Mesenteric fat pad (tissue), 1 donor: ENCODE results near the gene PLD3. TPM values are rescaled to one million over a fixed set of nuclear protein-coding genes. Genes with fewer than 3 reads are reported as not detected.

Experiments used
- DNase-seq: peaks from one replicate; pipeline ENCODE4 v3.0.0-alpha.2; 2020; ENCODE audit warnings: low spot score
- total RNA-seq: library from RNA; stranded (reverse); fragmentation: NEBNext Ultra II Directional; extraction: Animal tissue kit (Norgen Biotek cat#: 25700); gene quantifications from one replicate; pipeline ENCODE4 v1.2.1, GENCODE V29; 2021
- donor health status: DM: yes; HTN: yes; CAD: no.

The PLD3 gene
- total RNA-seq, 1 donor from 2014 or later = 275 TPM

DNA sequence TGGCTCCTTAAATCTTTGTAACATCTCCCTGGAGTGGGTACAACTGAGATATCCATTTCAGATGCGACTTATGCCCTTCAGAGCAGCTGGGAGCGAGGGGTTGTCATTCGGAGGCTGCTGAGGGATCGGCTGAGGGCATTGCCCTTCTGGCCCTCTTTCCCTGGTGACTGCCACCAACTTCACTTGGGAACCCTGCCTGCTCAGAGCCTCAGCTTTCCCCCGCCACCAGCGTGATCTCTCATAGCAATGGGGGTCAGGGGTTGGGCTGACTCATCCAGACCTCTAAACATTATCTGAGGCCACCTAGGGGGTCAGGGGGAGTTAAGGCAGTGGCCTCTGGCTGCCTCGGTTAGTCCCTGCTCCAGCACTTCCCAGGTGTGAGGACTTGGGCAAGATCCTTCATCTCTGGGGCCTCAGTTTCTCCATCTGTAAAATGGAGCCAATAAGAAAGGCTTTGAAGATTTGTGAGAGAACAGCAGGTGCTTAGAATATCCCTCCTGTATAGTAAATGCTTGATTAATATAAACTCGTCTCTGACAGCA is 63.5 kb downstream of the PLD3 start:
- no peak for DNase-seq

DNA sequence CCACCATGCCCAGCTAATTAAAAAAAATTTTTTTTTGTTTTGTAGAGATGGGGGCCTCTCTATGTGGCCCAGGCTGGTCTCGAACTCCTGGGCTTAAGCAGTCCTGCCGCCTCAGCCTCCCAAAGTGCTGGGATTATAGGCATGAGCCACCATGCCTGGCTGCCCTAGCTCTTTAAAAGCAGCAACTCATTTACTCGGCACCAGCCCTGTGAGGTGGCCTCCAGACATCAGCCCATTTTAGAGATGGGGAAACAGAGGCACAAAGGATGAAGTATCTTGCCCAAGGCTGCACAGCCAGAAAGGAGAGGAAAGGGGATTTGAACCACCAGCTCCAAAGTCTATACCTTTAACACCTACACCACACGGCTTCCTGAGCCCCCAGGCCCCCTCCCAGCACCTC is 64.4 kb downstream of the PLD3 start:
- DNase-seq = no peak

DNA sequence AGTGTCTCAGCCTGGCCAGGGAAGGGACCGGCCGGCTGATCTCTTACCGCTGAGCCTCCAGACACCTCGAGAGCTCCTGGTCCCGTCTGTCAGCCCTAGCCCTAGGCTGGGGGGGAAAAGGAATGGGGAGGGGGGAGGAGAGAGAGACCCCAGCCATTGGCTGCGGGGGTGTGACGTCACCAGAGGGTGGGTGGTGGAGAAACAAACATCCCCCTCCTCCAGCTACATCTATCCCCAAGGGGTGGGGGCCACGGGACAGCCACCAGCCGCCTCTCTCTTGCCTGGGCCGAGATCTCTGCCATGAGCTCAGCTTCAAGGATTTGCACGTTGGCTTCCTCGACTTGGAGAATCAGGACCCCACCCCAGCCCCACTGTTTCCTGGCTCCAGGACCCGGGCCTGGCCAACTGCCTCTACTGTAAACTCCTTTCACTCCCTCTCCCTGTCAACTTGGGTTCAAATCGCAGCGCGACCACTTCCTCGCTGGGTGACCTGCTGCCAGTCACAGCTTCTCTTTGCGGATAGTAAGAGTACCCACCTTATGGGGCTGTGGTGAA is 64.9 kb downstream of the PLD3 start, which contains the start of gene PRX:
TSS of gene PRX (minus strand) at position 88 of the 555 bp plus-strand sequence. CDS start 5,446 bp downstream, outside the sequence.
- DNase-seq = no peak

DNA sequence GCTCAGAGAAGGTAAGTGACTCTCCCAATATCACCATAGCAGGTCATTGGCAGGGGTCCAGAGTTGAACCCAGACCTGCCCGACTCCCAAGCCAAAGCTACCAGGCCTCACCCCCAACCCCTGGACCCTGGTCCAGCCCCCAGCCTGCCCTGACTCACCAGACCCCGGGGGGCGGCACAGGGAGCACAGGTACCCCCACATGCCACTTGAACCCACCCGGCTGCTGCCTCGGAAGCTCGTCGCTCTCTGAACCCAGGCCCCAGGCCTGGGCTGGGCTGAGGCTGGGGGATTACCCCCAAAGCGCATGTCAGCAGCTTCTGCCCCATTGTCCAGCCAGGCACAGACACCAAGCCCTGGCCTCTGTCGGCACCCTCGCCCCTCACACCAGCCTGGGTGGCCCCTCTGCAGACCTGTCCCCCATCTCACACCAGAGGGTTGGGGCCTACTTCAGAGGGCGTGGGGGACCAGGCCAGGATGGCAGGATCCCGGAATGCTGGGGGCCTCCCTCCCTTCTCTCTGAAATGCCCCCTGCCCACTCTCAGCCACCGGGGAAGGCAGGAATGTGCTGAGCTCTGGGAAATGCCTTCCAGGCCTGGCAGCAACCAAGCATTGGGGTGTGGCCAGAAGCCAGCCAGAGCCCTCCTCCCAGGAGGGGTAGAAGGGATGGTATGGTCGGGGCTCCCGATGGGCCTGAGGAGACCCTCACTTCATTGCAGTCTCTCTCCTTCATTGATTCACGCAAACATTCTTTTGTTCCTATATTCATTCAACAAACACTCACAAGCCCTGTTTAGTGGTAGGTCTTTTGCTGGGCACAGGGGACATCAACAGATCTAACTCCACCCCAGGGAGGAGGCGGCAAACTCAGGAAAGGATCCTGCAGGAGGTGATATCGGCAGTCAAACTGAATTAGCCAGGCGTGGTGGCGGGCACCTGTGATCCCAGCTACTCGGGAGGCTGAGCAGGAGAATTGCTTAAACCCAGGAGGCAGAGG is 66.3 kb downstream of the PLD3 start:
- DNase-seq = no peak

GRCh38 chr19:40415768-40416167 is 67.3 kb downstream of the PLD3 start:
- DNase-seq = no peak

DNA sequence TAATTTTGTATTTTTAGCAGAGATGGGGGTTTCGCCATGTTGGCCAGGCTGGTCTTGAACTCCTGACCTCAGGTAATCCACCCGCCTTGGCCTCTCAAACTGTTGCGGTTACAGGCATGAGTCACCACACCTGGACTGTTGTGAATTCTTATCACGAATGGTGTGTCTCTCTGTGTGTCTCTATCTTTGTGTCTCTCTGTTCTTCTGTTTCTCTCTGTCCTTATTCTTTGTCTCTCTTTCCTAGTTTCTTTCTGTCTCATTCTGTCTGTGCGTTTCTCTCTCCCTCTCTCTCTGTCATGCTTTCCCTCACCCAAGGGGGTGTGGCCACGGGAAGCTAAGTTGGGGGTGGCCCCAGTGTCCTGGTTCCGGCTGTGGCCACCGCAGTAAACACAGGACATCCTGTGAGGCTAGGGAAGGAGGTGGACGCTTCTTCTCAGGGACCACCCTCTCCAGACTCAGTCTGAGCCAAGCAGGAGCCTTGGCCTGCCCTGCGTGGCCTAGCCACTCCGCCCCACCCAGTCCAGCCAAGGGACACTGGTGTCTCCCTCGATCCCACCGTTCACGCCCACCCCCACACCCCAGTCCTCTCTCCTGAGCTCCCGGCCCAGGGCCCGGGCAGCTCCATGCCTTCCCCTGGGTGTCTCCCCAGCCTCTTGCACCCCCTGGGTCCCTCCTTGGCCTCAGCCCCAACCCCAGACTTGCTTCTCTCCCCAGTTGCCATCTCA is 68.6 kb downstream of the PLD3 start:
- DNase-seq = no peak

GRCh38 chr19:40417643-40417981 is 69.1 kb downstream of the PLD3 start:
- no peak for DNase-seq

- DNase-seq = no peak
Observed at GRCh38 chr19:40418040-40418439, 69.5 kb downstream of the PLD3 start.

DNA sequence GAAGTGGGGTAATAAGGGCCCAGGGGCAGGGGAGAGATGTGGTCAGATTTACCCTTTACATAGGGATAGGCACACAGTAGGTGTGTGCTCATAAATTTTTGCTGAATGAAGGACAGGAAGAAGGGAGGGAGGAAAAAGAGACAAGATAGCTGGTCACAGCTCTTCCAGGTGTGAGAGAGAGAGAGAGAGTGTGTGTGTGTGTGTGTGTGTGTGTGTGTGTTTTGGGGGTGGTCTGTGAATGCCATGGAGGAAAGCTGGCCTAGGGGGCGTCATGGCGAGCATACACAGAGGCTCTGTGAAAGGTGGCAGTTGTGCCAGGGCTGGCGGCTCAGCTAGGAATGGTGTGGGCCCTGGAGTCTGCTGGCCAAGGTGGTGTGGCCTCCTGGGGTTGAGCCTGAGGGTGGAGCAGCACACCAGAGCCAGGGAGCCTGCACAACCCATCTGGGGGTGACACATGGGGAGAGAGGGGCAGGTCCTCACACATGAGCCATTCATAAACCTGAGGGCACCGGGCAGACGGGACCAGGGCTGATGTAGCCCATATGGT is 70.6 kb downstream of the PLD3 start:
- no peak for DNase-seq

DNA sequence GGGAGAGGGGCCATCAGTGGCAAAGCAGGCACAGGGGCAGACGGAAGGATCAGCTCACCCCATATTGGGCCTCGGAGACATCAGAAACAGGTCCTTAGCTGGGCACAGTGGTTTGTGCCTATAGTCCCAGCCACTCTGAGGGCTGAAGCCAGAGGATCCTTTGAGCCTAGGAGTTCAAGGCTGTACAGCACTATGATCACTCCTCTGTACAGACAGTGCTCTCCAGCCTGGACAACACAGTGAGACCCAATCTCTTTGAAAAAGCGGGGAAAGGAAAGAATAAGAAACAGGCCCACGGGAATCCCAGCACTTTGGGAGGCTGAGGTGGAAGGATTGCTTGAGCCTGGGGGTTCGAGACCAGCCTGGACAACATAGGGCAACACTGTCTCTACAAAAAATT is 71.3 kb downstream of the PLD3 start:
- DNase-seq = no peak

- no peak for DNase-seq
Observed at GRCh38 chr19:40420451-40420765, 71.9 kb downstream of the PLD3 start.

GRCh38 chr19:40420766-40421765 is 72.6 kb downstream of the PLD3 start:
- peak; percentile 98 for DNase-seq

DNA sequence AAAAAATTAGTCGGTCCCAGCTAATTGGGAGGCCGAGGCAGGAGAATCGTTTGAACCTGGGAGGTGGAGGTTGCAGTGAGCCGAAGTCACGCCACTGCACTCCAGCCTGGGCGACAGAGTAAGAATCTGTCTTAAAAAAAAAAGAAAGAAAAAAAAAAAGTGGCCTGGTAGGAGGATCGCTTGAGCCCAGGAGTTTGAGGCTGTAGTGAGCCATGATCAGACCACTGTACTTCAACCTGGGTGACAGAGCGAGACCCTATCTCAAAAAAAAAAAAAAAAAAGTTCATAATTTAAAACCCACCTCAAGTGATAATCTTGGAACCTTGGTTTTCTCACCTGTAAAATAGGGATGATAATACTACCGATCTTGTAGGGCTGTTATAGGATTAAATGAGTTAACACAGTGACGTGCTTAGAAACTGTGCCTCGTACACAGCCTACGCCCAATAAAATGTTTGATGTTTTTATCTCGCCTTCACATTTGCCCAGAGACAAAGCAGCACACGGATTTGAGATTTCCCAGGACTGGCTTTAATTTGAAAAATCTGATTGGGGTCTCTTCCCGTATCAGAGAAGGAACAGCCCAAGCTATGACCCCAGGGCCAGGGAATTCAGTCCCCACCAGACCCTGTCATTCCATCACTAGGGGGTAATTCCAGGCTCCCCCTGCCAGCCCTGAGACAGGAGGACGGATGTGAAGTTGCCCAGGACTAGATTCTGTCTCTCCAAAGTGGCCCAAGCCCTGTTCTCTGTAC is 73.7 kb downstream of the PLD3 start:
- DNase-seq = no peak

DNA sequence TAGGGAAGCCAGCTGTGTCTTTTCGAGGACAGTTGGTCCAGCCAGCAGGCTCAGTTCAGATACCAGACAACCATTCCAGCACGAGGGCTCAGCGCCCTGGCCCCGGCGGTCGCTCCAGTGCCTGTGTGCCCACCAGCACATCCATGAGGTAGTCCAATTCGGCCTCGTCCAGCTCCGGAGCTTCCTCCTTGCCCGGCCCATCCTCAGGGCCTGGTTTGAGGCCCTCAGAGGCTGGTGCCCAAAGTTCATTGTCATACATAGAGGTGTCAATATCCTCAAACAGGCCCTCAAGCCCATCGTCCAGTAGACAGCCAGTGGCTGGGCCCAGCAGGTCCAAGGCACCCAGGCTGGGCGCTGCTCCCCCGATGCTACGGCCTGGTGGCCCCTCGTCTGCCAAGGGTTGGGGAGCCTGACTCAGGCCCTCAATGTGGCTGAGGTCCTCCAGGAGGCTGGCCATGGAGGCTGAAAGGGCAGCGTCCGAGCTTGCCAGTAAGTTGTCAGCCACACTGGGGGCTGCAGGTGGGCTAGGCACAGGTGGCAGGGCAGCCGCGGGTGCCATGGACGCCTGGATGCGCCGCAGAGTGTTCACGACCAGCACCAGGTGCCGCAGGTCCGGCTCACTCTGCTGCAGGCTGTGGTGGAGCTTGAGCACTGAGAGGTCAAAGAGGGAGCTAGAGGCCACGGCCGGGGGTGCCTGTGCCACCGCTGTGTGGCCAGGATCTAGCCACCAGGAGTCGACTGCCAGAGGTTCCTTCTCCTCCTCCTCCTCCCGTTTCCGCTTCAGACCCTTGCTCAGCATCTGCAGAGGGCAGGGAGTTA is 74.5 kb downstream of the PLD3 start:
- no peak for DNase-seq

GRCh38 chr19:40423938-40424337 is 75.4 kb downstream of the PLD3 start:
- no peak for DNase-seq

GRCh38 chr19:40424637-40425449 is 76.3 kb downstream of the PLD3 start:
- no peak for DNase-seq

DNA sequence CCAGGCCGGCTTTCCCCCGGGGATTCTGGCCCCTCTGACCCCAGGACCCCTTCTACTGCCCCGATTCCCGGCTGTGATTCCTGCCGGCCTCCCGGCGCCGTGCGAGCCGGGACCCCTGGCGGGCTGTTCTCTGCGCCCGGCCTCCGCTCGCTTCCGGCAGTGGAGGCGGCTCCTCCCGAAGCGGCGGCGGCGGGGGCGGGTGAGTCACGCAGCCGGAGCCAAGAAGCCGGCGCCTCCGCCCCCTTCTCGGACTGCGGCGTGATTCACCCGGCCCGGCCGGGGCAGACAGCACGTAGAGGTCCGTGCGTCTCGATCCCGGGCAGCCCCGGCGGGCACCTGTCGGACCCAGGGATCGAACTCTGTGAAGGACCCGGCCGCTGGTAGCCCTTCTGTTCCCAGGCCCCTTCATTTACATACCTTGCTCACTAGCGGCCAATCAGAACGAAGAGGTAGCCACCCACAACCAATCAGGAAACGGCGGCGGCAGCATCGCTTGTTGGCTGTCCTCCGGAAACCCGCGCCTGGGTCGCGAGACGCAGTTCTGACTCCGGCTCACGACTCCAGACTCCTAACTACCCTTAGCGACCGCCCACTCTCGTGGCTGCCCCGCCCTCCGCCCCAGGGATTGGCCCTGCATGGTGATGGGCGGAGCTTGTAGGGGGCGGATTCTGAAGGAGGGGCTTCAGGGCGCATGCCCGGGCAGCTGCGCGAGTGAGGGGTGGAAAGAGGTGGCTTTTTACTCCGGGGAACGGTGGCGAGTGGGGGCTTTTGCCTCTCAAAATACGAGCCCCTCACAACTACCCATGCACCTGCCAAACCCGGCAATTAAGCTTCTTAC is 77.2 kb downstream of the PLD3 start, which contains the start of gene SERTAD1:
TSS of gene SERTAD1 (minus strand) at position 543 of the 838 bp plus-strand sequence. CDS start 2,446 bp downstream, outside the sequence.
- DNase-seq = peak; percentile 100
